ENCODE measurements around the gene EIF3K. TPM values are rescaled to one million over a fixed set of nuclear protein-coding genes. Genes with fewer than 3 reads are reported as not detected.
A peak's percentile ranks its signal among the peaks of the same experiment; 100 is the strongest.

The EIF3K gene
- total and polyA plus RNA-seq, 7 donors: 367 to 984 (median 470) TPM

- no peak overlapping the region for H3K4me3 ChIP-seq
- peaks cover 76% of the 10 kb centered on the region for H3K4me1 ChIP-seq
- no peak for ATAC-seq
Observed at GRCh38 chr19:38686530-38686888, 67.5 kb downstream of the EIF3K start.

More at GRCh38 chr19:38686530-38686888, 67.5 kb downstream of the EIF3K start:
- DNase-seq: no peak
- Histone ChIP-seq H3K27me3 (ENCODE audit: insufficient read depth in 3 of 3, low read length in 2 of 3) (no peaks in the 10 kb centered on the region), H3K27ac (peak overlapping the region; percentile 98), H3K36me3 (ENCODE audit: insufficient read depth in 1 of 2, low read depth in 1 of 2) (no peaks in the 10 kb centered on the region), H3K9me3 (no peaks in the 10 kb centered on the region)
- intact Hi-C loops (cut with DNase I): no loop called here
- TF ChIP-seq, protein P1, sequence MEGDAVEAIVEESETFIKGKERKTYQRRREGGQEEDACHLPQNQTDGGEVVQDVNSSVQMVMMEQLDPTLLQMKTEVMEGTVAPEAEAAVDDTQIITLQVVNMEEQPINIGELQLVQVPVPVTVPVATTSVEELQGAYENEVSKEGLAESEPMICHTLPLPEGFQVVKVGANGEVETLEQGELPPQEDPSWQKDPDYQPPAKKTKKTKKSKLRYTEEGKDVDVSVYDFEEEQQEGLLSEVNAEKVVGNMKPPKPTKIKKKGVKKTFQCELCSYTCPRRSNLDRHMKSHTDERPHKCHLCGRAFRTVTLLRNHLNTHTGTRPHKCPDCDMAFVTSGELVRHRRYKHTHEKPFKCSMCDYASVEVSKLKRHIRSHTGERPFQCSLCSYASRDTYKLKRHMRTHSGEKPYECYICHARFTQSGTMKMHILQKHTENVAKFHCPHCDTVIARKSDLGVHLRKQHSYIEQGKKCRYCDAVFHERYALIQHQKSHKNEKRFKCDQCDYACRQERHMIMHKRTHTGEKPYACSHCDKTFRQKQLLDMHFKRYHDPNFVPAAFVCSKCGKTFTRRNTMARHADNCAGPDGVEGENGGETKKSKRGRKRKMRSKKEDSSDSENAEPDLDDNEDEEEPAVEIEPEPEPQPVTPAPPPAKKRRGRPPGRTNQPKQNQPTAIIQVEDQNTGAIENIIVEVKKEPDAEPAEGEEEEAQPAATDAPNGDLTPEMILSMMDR (IDR thresholded peaks at IDR 0.05): no peak
- 74 to 79% (median 75%) methylated on average over 5 of the region's 5 CpGs for WGBS, 3 donors

Other genes with a start within 250 kb of the EIF3K start
- 100 to 1,000 TPM; 348 to 889 (median 587) TPM for gene PSMD8, start 244.6 kb upstream of the EIF3K start, total RNA-seq
- 1,000 to 10,000 TPM in 1 of 3 donors, 100 to 1,000 TPM in 2; 719 to 1,414 (median 791) TPM for gene PSMD8, start 244.6 kb upstream of the EIF3K start, polyA plus RNA-seq
- gene GGN, start 231.2 kb upstream of the EIF3K start, total RNA-seq: under 1 TPM in 2 of 4 donors, not detected in 2; 0.18 to 0.34 TPM
- gene GGN, start 231.2 kb upstream of the EIF3K start, polyA plus RNA-seq: under 1 TPM in 2 of 3 donors, not detected in 1; 0.04 to 0.21 TPM
- 1 to 10 TPM in 3 of 4 donors, under 1 TPM in 1; 0.69 to 2.1 (median 1.5) TPM for gene SPRED3, start 230.5 kb upstream of the EIF3K start, total RNA-seq
- gene SPRED3, start 230.5 kb upstream of the EIF3K start, polyA plus RNA-seq: 1 to 10 TPM in 1 of 3 donors, under 1 TPM in 2; 0.01 to 1.0 (median 0.10) TPM
- gene FAM98C, start 216.1 kb upstream of the EIF3K start, total RNA-seq: 1 to 10 TPM; 1.1 to 4.5 (median 1.4) TPM
- 1 to 10 TPM; 1.4 to 6.6 (median 1.8) TPM for gene FAM98C, start 216.1 kb upstream of the EIF3K start, polyA plus RNA-seq
- gene RASGRP4, start 193.0 kb upstream of the EIF3K start, total RNA-seq: 1 to 10 TPM in 1 of 4 donors, under 1 TPM in 3; 0.44 to 2.0 (median 0.80) TPM
- gene RASGRP4, start 193.0 kb upstream of the EIF3K start, polyA plus RNA-seq: under 1 TPM; 0.17 to 0.31 (median 0.25) TPM
- 1,000 to 10,000 TPM in 2 of 4 donors, 100 to 1,000 TPM in 2; 572 to 1,211 (median 883) TPM for gene RYR1, start 185.5 kb upstream of the EIF3K start, total RNA-seq
- gene RYR1, start 185.5 kb upstream of the EIF3K start, polyA plus RNA-seq: 100 to 1,000 TPM in 2 of 3 donors, 10 to 100 TPM in 1; 56.0 to 278 (median 122) TPM
- gene MAP4K1, start 1.2 kb upstream of the EIF3K start, total RNA-seq: 1 to 10 TPM in 3 of 4 donors, under 1 TPM in 1; 0.67 to 1.4 (median 1.2) TPM
- gene MAP4K1, start 1.2 kb upstream of the EIF3K start, polyA plus RNA-seq: under 1 TPM; 0.36 to 0.68 (median 0.64) TPM
- 100 to 1,000 TPM in 1 of 4 donors, 10 to 100 TPM in 3; 79.9 to 127 (median 89.2) TPM for gene ACTN4, start 28.5 kb downstream of the EIF3K start, total RNA-seq
- 10 to 100 TPM; 38.3 to 45.2 (median 43.0) TPM for gene ACTN4, start 28.5 kb downstream of the EIF3K start, polyA plus RNA-seq
- gene CAPN12, start 125.3 kb downstream of the EIF3K start, total RNA-seq: under 1 TPM; 0.32 to 0.64 (median 0.52) TPM
- under 1 TPM; 0.27 to 0.35 (median 0.34) TPM for gene CAPN12, start 125.3 kb downstream of the EIF3K start, polyA plus RNA-seq
- not detected for gene LGALS7, start 154.3 kb downstream of the EIF3K start, total RNA-seq
- not detected for gene LGALS7, start 154.3 kb downstream of the EIF3K start, polyA plus RNA-seq
- gene LGALS7B, start 170.0 kb downstream of the EIF3K start, total RNA-seq: not detected
- gene LGALS7B, start 170.0 kb downstream of the EIF3K start, polyA plus RNA-seq: under 1 TPM in 1 of 3 donors, not detected in 2; 0.91 TPM
- gene LGALS4, start 193.8 kb downstream of the EIF3K start, total RNA-seq: 1 to 10 TPM in 2 of 4 donors, under 1 TPM in 2; 0.62 to 2.0 (median 0.98) TPM
- under 1 TPM; 0.31 to 0.77 (median 0.53) TPM for gene LGALS4, start 193.8 kb downstream of the EIF3K start, polyA plus RNA-seq
- gene ECH1, start 212.6 kb downstream of the EIF3K start, total RNA-seq: 100 to 1,000 TPM; 279 to 572 (median 404) TPM
- gene ECH1, start 212.6 kb downstream of the EIF3K start, polyA plus RNA-seq: 100 to 1,000 TPM; 512 to 649 (median 601) TPM
- gene HNRNPL, start 230.8 kb downstream of the EIF3K start, total RNA-seq: 100 to 1,000 TPM; 151 to 229 (median 198) TPM
- gene HNRNPL, start 230.8 kb downstream of the EIF3K start, polyA plus RNA-seq: 100 to 1,000 TPM; 109 to 215 (median 191) TPM